Measurements from ENCODE around the gene DOCK4.

DNA sequence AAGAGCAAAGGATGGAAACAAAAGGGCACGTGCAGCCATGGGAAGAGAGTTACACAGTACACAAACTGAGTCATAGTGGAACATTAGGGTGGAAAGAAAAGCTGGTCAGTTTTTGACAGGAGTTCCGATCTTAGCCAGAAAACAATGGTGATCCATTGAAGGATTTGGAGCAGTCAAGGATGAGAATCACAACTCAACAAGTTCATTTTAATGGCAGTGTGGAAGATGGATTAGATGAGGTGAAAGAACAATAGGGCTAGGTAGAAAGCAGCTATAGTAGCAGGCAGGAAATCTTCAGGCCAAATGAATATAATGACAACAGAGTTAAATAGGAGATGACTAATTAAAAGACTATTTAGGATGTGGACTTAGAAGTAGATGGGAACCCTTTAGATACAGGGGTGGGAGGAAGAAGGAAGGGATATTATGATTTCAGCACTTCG, 136.3 kb downstream of the DOCK4 start:
- TF ChIP-seq, protein P1, sequence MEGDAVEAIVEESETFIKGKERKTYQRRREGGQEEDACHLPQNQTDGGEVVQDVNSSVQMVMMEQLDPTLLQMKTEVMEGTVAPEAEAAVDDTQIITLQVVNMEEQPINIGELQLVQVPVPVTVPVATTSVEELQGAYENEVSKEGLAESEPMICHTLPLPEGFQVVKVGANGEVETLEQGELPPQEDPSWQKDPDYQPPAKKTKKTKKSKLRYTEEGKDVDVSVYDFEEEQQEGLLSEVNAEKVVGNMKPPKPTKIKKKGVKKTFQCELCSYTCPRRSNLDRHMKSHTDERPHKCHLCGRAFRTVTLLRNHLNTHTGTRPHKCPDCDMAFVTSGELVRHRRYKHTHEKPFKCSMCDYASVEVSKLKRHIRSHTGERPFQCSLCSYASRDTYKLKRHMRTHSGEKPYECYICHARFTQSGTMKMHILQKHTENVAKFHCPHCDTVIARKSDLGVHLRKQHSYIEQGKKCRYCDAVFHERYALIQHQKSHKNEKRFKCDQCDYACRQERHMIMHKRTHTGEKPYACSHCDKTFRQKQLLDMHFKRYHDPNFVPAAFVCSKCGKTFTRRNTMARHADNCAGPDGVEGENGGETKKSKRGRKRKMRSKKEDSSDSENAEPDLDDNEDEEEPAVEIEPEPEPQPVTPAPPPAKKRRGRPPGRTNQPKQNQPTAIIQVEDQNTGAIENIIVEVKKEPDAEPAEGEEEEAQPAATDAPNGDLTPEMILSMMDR (IDR thresholded peaks at IDR 0.05) = no peak
- no peak for TF ChIP-seq ZFX (IDR thresholded peaks at IDR 0.05; ENCODE audit: borderline replicate concordance)

All from 22Rv1 (cell line).